Endometrial microvascular endothelial cells (primary cell): ENCODE measurements around the gene IRF7. TPM values are rescaled to one million over a fixed set of nuclear protein-coding genes. Genes with fewer than 3 reads are reported as not detected.
"Not testable (repeated sequence)": the region's sequence is repeated elsewhere in the genome, so short reads cannot be mapped to it uniquely, and the experiment has no call there.

ENCODE experiments used
- in situ Hi-C: cut with HindIII; loops from 2 replicates; pipeline ENCODE4 v1.10.0; 2017; ENCODE audit warnings: low sequenced_read_pairs, low pct_unique_long_range_greater_than_20kb; ENCODE audit errors: inconsistent ontology term
- total RNA-seq: library from RNA; depleted of rRNA; stranded (reverse); fragments of >200 nt; gene quantifications from one replicate; pipeline ENCODE4 v1.2.3, GENCODE V29; 2015; ENCODE audit errors: inconsistent ontology term

Gene IRF7
- total RNA-seq, 1 donor from 2014 or later = 31.4 TPM

DNA sequence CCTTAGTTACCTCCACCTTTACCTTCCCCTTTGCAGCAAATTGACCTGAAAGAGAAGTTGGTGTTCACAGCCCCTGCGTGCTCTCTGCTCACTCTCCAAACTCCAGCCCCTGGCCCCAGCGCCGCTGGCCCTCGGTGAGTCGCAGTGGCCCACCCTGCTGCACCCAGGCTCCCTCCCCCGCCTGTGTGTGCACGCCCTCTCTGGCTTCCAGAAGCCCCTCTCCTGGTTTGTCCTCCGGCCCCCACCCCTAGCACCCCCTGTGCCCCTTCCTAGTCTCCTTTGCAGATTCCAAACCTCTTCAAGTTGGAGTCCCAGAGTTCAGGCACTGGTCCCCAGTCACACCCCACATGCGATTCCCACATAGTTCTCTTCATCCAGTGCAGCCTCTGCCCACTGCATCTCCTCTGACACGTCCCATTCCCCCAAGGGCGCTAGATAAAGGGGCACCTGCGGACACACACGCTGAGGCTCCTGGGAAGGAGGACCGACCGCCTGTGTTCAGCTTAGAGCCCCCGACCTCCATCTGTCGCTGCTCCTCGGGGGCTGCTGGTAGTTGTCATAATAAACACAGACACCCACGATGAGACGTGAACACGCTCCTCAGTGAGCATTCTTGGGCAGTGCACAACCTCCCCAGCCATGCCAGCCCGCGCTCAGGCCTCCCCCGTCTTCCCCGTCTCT is 41.0 kb downstream of the IRF7 start:
- in situ Hi-C loops = no loop called here

- in situ Hi-C loops = not testable (repeated sequence)
Measured at GRCh38 chr11:574031-574570, 41.6 kb downstream of the IRF7 start.

DNA sequence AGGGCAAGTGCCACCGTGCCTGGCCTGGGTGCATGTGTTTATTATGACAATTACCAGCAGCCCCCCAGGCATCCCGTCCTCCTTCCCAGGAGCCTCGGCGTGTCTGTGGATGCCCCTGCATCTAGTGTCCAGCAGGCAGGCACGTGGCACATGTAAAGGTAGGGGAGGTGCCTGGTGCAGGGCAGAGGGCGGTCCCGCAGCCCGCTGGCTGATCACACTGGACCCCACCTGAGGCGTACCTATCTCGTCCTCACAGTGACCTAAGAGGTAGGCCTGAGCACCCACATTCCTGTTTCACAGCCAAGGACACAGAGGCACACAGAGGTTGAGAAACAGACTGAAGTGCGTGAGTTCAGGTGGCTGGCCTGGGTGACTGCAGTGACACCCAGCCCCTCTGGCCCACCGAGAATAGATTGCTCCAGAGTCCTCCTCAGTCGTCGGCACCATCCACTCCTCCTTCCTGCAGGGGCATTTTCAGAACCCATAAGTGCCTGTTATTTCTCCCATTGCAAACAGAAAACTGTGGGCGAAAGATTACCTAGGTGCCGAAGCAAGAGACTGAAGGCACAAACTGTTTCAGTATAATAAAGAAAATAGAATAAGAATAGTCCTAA is 42.5 kb downstream of the IRF7 start:
- in situ Hi-C loops = no loop called here

- in situ Hi-C loops = no loop called here
Measured at GRCh38 chr11:571802-572185, 44.0 kb downstream of the IRF7 start.

- in situ Hi-C loops = no loop called here
Measured at GRCh38 chr11:569158-569885, 46.4 kb downstream of the IRF7 start.

DNA sequence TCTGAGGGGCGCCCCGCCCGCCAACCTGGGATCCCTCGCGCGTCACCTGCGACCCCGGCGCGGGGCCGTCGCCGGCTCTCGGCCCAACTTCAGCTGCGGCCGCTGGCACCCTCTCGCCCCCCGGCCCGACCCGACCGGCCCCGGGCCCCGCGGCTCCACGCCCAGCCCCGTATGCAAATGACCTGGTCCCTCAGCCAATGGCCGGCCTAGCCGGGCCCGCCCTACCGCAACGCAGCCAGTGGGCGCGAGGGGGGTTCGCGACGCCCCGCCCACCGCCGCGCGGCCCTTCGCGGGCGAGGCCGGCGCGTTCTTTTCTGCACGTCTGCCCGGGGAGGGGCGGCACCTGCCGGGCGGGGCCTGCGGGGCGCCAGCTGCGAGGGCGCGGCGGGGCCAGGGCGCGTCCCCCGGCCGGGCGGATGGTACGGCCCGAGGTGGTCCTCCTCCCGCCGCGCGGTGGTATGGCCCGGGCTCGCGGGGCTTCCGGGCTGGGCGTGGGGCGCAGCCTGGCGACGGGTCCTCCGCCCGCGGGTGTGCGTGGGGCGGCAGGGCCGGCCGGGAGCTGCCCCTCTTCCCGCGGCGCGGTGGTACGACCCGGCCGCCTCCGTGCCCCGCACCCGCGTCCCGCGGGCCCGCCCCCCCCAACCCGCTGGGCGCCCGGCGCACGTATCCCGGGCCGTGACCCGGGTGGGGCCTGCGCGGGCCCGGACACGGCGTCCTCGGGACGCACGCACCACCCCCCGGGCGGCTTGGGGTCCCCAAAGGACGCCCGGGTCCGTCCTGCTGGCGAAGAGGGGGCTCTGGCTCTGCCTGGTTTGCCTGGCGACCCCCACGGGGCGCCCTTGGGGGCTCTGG is 47.2 kb downstream of the IRF7 start:
- in situ Hi-C loops = no loop called here

DNA sequence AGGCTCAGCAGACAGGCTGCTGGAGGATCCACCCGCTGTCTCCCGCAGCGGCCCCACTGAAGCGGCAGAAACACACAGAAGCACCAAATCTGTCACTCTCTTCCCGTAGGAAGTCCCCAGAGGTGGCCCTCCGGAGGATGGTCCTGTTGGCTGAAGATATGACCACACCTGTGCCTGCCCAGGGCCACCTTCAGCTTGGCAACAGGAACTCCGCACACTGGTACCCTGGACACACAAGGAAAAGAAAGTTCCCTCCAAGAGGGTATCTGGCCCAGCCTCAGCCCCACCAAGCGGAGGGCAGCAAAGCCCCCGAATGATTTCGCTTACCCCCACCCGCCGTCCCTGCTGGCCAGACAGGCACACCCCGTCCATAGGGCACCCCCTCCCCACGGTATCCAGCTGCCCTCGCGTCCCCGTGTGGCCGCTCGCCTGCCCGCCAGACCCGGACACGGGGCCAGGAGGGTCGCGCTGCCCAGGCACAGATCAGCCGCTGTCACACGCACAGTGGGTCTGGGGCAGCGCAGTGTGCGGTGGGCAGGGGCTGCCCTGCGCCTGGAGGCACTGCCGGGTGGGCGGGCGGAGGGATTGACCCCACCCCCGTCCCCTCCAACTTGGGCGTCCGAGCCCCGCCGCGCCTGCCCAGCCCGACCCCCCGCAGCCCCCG is 48.0 kb downstream of the IRF7 start:
- in situ Hi-C loops = no loop called here

GRCh38 chr11:567011-567628 is 48.6 kb downstream of the IRF7 start:
- in situ Hi-C loops = no loop called here

- in situ Hi-C loops = no loop called here
Measured at GRCh38 chr11:565921-566509, 49.7 kb downstream of the IRF7 start.

- in situ Hi-C loops = no loop called here
Measured at GRCh38 chr11:563812-564578, 51.8 kb downstream of the IRF7 start.

DNA sequence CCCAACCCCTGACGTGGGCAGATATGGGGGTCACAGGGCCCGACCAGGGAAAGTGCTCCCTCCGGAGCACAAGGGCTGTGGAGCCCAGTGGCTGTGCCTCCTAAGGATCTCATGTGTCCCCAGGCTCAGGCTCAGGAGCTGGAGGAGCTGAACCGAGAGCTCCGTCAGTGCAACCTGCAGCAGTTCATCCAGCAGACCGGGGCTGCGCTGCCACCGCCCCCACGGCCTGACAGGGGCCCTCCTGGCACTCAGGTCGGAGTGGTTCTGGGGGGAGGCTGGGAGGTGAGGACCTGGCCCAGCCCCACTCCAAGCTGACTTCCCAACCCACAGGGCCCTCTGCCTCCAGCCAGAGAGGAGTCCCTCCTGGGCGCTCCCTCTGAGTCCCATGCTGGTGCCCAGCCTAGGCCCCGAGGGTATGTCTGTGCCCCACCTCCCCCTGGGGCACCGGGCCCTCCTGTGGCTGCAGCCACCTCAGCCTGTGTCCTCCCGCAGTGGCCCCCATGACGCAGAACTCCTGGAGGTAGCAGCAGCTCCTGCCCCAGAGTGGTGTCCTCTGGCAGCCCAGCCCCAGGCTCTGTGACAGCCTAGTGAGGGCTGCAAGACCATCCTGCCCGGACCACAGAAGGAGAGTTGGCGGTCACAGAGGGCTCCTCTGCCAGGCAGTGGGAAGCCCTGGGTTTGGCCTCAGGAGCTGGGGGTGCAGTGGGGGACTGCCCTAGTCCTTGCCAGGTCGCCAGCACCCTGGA is 52.5 kb downstream of the IRF7 start:
- in situ Hi-C loops = no loop called here

Other genes with a start within 250 kb of the IRF7 start
- gene B4GALNT4, start 246.5 kb downstream of the IRF7 start, total RNA-seq = 0.09 TPM
- not detected for gene PKP3, start 221.7 kb downstream of the IRF7 start, total RNA-seq
- gene SIGIRR, start 201.0 kb downstream of the IRF7 start, total RNA-seq = 71.1 TPM
- 0.09 TPM for gene ANO9, start 173.9 kb downstream of the IRF7 start, total RNA-seq
- 43.1 TPM for gene PTDSS2, start 165.7 kb downstream of the IRF7 start, total RNA-seq
- 278 TPM for gene RNH1, start 108.7 kb downstream of the IRF7 start, total RNA-seq
- gene HRAS, start 80.4 kb downstream of the IRF7 start, total RNA-seq = 82.1 TPM
- not detected for gene LRRC56, start 78.4 kb downstream of the IRF7 start, total RNA-seq
- gene LMNTD2, start 55.2 kb downstream of the IRF7 start, total RNA-seq = 0.65 TPM
- gene RASSF7, start 55.0 kb downstream of the IRF7 start, total RNA-seq = 34.7 TPM
- 15.8 TPM for gene PHRF1, start 39.5 kb downstream of the IRF7 start, total RNA-seq
- gene CDHR5, start 9.0 kb upstream of the IRF7 start, total RNA-seq = not detected
- gene SCT, start 11.2 kb upstream of the IRF7 start, total RNA-seq = not detected
- gene DRD4, start 21.3 kb upstream of the IRF7 start, total RNA-seq = not detected
- gene DEAF1, start 79.3 kb upstream of the IRF7 start, total RNA-seq = 28.2 TPM
- gene TMEM80, start 79.9 kb upstream of the IRF7 start, total RNA-seq = 29.5 TPM
- gene EPS8L2, start 90.3 kb upstream of the IRF7 start, total RNA-seq = 0.56 TPM
- gene TALDO1, start 131.5 kb upstream of the IRF7 start, total RNA-seq = 293 TPM
- gene GATD1, start 161.5 kb upstream of the IRF7 start, total RNA-seq = 36.2 TPM
- 0.46 TPM for gene CEND1, start 174.1 kb upstream of the IRF7 start, total RNA-seq
- gene SLC25A22, start 182.3 kb upstream of the IRF7 start, total RNA-seq = 44.4 TPM
- 19.9 TPM for gene PIDD1, start 189.3 kb upstream of the IRF7 start, total RNA-seq
- gene RPLP2, start 194.0 kb upstream of the IRF7 start, total RNA-seq = 402 TPM
- gene PNPLA2, start 203.0 kb upstream of the IRF7 start, total RNA-seq = 11.1 TPM
- gene CRACR2B, start 212.0 kb upstream of the IRF7 start, total RNA-seq = 6.6 TPM
- gene CD151, start 217.0 kb upstream of the IRF7 start, total RNA-seq = 706 TPM
- 315 TPM for gene POLR2L, start 226.6 kb upstream of the IRF7 start, total RNA-seq
- 220 TPM for gene TSPAN4, start 226.9 kb upstream of the IRF7 start, total RNA-seq